ENCODE results near the gene KCNC4. TPM values are rescaled to one million over a fixed set of nuclear protein-coding genes. Genes with fewer than 3 reads are reported as not detected.

The KCNC4 gene
- total and polyA plus RNA-seq, 3 donors from 2014 or later, result 9.5 to 24.8 (median 21.7) TPM

DNA sequence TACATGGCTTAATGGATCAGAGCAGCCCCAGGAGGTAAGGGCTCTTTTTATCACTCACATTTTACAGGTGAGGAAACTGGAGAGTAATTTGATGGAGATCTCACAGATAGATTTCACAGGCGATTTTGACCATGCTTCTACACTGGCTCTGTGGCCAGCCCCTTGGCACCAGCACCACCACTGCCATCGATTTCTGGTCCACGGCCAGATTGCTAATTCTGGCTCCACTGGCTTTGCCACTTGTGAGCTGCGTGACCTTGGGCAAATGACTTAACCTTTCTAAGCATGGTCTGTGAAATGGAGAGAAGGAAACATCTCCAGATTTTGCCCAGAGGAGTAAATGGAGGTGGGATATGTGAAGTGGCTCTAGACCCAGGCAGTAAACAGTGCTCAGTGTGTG, 32.6 kb downstream of the KCNC4 start:
- Histone ChIP-seq H3K36me3 (ENCODE audit: low read depth, missing control alignments) (no peaks in the 10 kb centered on the region), H3K4me3 (no peak overlapping the region), H3K27ac (no peak overlapping the region), H3K4me1 (no peaks in the 10 kb centered on the region), H3K27me3 (no peaks in the 10 kb centered on the region), H3K9me3 (no peaks in the 10 kb centered on the region)
- DNase-seq, result no peak
- WGBS, 2 donors, result 86 to 91% methylated on average over 4 of the region's 4 CpGs
- TF ChIP-seq POLR2A (IDR thresholded peaks at IDR 0.05), result no peak
- TF ChIP-seq, protein P1, sequence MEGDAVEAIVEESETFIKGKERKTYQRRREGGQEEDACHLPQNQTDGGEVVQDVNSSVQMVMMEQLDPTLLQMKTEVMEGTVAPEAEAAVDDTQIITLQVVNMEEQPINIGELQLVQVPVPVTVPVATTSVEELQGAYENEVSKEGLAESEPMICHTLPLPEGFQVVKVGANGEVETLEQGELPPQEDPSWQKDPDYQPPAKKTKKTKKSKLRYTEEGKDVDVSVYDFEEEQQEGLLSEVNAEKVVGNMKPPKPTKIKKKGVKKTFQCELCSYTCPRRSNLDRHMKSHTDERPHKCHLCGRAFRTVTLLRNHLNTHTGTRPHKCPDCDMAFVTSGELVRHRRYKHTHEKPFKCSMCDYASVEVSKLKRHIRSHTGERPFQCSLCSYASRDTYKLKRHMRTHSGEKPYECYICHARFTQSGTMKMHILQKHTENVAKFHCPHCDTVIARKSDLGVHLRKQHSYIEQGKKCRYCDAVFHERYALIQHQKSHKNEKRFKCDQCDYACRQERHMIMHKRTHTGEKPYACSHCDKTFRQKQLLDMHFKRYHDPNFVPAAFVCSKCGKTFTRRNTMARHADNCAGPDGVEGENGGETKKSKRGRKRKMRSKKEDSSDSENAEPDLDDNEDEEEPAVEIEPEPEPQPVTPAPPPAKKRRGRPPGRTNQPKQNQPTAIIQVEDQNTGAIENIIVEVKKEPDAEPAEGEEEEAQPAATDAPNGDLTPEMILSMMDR (IDR thresholded peaks at IDR 0.05), result no peak
- intact Hi-C loops (cut with DNase I; ENCODE audit: low total_unique reads), result no loop called here

DNA sequence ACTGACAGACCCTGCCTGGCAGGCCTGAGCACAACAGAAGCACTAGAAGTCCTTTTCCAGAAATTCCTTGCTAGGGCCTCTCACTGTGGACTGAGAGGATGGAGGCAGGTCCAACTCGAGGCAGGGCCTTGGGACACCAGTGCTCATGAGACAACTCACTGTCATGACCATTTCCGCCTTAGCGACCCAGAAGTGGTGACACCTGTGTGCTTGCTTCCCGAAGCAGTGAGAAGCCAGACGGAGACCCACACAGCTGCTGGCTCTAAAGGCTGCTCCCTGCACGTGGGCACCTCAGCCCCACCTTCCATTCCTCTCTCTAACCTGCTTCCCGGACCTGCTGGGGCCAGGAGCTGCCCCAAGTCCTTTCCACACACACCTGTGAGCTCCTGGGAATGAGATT, 33.0 kb downstream of the KCNC4 start:
- H3K4me3 ChIP-seq, result no peak overlapping the region
- no peaks in the 10 kb centered on the region for H3K27me3 ChIP-seq
- WGBS, 2 donors, result 78 to 86% methylated on average over 7 of the region's 7 CpGs
- no peaks in the 10 kb centered on the region for H3K36me3 ChIP-seq (ENCODE audit: low read depth, missing control alignments)
- no peak for DNase-seq
- TF ChIP-seq, protein P1 (IDR thresholded peaks at IDR 0.05), result no peak
- TF ChIP-seq POLR2A (IDR thresholded peaks at IDR 0.05), result no peak
- H3K9me3 ChIP-seq, result no peaks in the 10 kb centered on the region
- no peak overlapping the region for H3K27ac ChIP-seq
- intact Hi-C loops (cut with DNase I; ENCODE audit: low total_unique reads), result no loop called here
- no peaks in the 10 kb centered on the region for H3K4me1 ChIP-seq

DNA sequence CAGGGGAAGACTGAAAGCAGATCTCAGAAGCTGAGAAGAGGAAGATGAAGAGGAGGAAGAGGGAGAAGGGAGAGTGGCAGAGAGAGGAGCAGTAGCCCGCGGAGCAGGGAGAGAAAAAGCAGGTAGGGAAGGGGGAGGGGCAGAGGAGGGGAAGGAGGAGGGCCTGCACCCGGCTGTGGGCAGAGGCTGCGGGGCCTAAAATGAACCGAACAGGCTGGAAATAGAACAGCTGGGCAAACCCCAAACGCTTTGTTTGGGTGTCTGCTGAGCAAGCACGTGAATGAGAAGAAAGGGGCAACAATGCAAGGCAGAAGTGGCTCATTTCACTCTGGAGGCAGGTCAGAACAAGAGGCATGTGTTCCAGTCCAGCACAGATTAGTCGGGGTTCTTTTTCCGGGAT, 33.5 kb downstream of the KCNC4 start:
- intact Hi-C loops (cut with DNase I; ENCODE audit: low total_unique reads), result no loop called here
- H3K4me3 ChIP-seq, result no peak overlapping the region
- no peaks in the 10 kb centered on the region for H3K9me3 ChIP-seq
- 63 to 72% methylated on average over 9 of the region's 9 CpGs for WGBS, 2 donors
- TF ChIP-seq POLR2A (IDR thresholded peaks at IDR 0.05), result no peak
- TF ChIP-seq, protein P1 (IDR thresholded peaks at IDR 0.05), result no peak
- H3K27ac ChIP-seq, result no peak overlapping the region
- no peaks in the 10 kb centered on the region for H3K36me3 ChIP-seq (ENCODE audit: low read depth, missing control alignments)
- no peak for DNase-seq
- H3K4me1 ChIP-seq, result no peaks in the 10 kb centered on the region
- H3K27me3 ChIP-seq, result no peaks in the 10 kb centered on the region

DNA sequence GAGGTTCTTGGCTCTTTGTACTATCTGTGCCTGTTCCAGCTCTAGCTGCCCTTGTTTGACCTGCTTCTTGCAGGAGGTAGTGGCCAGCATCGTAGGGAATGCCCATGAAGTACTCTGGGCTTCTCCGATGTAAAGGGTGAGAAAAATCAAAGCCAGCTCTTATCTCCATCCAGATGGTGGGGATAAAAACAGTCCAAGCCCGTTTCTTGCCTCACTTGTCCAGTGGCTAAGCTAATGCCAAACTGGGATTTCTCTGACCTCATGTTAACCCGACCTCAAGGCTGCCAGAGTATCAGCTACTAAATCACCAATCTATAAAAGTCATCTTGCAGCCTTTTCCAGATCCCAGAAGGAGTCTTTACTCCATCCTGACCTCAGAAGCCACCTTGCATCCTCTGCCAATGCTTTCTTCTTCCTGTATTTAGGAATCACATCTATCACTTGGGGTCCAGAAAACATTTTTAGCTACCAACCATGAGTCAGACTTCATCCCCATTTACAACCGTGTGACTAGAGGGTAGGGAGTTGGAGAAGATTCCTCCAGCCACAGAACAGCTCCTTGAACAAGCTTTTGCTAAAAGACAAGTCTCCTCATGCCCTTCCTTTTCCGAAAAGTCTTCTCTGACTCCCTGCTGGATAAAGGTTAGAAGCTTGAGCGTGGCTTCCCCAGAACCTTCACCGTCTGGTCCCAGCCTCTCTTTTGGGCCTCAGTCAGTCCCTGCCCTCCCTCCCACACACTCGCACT, 35.9 kb downstream of the KCNC4 start:
- intact Hi-C loops (cut with DNase I; ENCODE audit: low total_unique reads), result no loop called here
- 69 to 74% methylated on average over 9 of the region's 9 CpGs for WGBS, 2 donors
- no peak overlapping the region for H3K4me3 ChIP-seq
- no peaks in the 10 kb centered on the region for H3K9me3 ChIP-seq
- DNase-seq, result no peak
- no peaks in the 10 kb centered on the region for H3K36me3 ChIP-seq (ENCODE audit: low read depth, missing control alignments)
- H3K27ac ChIP-seq, result no peak overlapping the region
- H3K27me3 ChIP-seq, result no peaks in the 10 kb centered on the region
- no peaks in the 10 kb centered on the region for H3K4me1 ChIP-seq
- TF ChIP-seq, protein P1 (IDR thresholded peaks at IDR 0.05), result no peak

DNA sequence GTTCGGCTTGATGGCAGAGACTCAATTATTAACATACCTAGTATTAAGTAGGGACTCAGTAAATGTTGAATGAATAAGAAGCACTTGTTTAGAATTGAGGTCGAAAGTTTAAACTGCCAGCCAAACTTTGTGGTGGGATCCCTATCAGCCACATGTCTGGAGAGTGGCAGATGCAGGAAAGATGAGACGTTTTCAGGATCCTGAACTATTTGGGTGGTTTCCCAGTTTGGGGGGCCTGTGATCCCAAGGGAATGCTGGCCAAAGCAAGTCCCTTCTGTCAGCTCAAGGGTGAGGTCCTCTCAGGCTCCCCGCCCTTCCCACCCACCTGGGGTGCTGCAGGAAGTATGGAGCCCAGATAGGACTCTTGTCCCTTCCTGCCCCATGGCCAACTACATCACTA, 38.6 kb downstream of the KCNC4 start:
- 84 to 92% methylated on average over 4 of the region's 4 CpGs for WGBS, 2 donors
- no peak for DNase-seq
- H3K4me1 ChIP-seq, result no peaks in the 10 kb centered on the region
- no peaks in the 10 kb centered on the region for H3K9me3 ChIP-seq
- TF ChIP-seq, protein P1 (IDR thresholded peaks at IDR 0.05), result no peak
- TF ChIP-seq POLR2A (IDR thresholded peaks at IDR 0.05), result no peak
- no peaks in the 10 kb centered on the region for H3K27me3 ChIP-seq
- no peaks in the 10 kb centered on the region for H3K36me3 ChIP-seq (ENCODE audit: low read depth, missing control alignments)
- intact Hi-C loops (cut with DNase I; ENCODE audit: low total_unique reads), result no loop called here
- H3K27ac ChIP-seq, result no peak overlapping the region
- H3K4me3 ChIP-seq, result no peak overlapping the region

All from testis (tissue), 3 donors.